Adrenal gland (tissue), 5 donors: ENCODE data around the gene ZFYVE21.

Source experiments
- POLR2A ChIP-seq, 2 donors: fragments of 450-650 bp; IDR thresholded peaks; one replicate each; pipeline ENCODE4 v1.6.1; 2017; ENCODE audit warnings: antibody characterized with exemption in 2 of 2, mild to moderate bottlenecking in 2 of 2, moderate library complexity in 1 of 2
- TF ChIP-seq, protein P1 (sequence below), 6 experiments: fragments of 450-650 bp in 4 of 6; fragments of 200-600 bp in 2 of 6; sonication (generic) in 1 of 6; IDR thresholded peaks; 1 replicate in 5 of 6; 2 replicates in 1 of 6; pipeline versions ENCODE4 v1.5.1 to v1.8.0; 2016 to 2021; ENCODE audit warnings: antibody characterized with exemption in 6 of 6, mild to moderate bottlenecking in 2 of 6, moderate library complexity in 1 of 6
- donor health status: DM: no; HTN: no; CAD: no.

DNA sequence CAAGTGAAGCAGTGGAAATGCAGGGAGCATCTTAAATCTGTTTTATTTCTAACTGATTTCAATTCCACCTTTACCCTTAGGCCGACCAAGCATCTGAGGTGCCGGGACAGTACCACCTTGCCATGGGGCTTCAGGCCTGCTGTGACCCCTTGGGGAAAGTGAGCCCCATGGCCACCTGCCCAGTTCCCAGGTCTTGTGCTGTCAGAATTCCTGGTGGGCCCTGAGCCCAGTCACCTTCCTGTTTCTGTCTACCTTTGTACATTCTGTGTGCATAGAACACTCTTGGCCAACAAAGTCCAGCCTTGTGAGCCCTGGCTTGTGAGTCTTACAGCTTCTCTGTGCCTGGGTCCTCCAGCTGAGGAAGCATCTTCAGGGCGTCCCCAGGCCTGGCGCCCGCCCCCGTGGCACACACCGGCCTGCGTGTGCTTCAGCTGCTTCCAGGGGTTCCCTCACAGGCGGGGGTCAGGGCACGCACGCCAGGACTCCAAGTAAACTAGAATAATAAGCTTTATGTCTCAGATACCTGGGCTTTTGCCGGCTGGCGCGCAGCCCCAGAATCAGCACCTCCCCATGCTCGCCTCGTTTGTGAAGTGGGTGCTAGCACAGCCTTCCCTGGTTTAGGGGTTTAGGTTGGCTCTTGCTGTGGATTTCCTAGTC, 10.3 kb downstream of the ZFYVE21 start:
- no peak for TF ChIP-seq POLR2A (IDR thresholded peaks at IDR 0.05)
- TF ChIP-seq, protein P1, sequence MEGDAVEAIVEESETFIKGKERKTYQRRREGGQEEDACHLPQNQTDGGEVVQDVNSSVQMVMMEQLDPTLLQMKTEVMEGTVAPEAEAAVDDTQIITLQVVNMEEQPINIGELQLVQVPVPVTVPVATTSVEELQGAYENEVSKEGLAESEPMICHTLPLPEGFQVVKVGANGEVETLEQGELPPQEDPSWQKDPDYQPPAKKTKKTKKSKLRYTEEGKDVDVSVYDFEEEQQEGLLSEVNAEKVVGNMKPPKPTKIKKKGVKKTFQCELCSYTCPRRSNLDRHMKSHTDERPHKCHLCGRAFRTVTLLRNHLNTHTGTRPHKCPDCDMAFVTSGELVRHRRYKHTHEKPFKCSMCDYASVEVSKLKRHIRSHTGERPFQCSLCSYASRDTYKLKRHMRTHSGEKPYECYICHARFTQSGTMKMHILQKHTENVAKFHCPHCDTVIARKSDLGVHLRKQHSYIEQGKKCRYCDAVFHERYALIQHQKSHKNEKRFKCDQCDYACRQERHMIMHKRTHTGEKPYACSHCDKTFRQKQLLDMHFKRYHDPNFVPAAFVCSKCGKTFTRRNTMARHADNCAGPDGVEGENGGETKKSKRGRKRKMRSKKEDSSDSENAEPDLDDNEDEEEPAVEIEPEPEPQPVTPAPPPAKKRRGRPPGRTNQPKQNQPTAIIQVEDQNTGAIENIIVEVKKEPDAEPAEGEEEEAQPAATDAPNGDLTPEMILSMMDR (IDR thresholded peaks at IDR 0.05) = no peak
